ENCODE results near the gene PRKAG2.

PRKAG2 gene

GRCh38 chr7:151568956-151569940 lies 307.7 kb downstream of the PRKAG2 start:
- no peak overlapping the region for H3K4me3 ChIP-seq (ENCODE audit: low read depth, low read length)
- no peak for TF ChIP-seq CTCF (IDR thresholded peaks at IDR 0.05; ENCODE audit: low read depth, low read length, missing control alignments)
- no peak for DNase-seq (ENCODE audit: low read depth)
- in situ Hi-C loops (cut with HindIII; ENCODE audit: low sequenced_read_pairs), result no loop called here

GRCh38 chr7:151566897-151567320 lies 310.0 kb downstream of the PRKAG2 start:
- no peak for DNase-seq (ENCODE audit: low read depth)
- no peak overlapping the region for H3K4me3 ChIP-seq (ENCODE audit: low read depth, low read length)
- no peak for TF ChIP-seq CTCF (IDR thresholded peaks at IDR 0.05; ENCODE audit: low read depth, low read length, missing control alignments)
- in situ Hi-C loops (cut with HindIII; ENCODE audit: low sequenced_read_pairs), result no loop called here

GRCh38 chr7:151565541-151565940 lies 311.4 kb downstream of the PRKAG2 start:
- no peak for TF ChIP-seq CTCF (IDR thresholded peaks at IDR 0.05; ENCODE audit: low read depth, low read length, missing control alignments)
- in situ Hi-C loops (cut with HindIII; ENCODE audit: low sequenced_read_pairs), result no loop called here
- DNase-seq (ENCODE audit: low read depth), result no peak
- no peak overlapping the region for H3K4me3 ChIP-seq (ENCODE audit: low read depth, low read length)

- no peak for DNase-seq (ENCODE audit: low read depth)
- no peak overlapping the region for H3K4me3 ChIP-seq (ENCODE audit: low read depth, low read length)
- no peak for TF ChIP-seq CTCF (IDR thresholded peaks at IDR 0.05; ENCODE audit: low read depth, low read length, missing control alignments)
- in situ Hi-C loops (cut with HindIII; ENCODE audit: low sequenced_read_pairs), result no loop called here
Measured at GRCh38 chr7:151560243-151560642, 316.7 kb downstream of the PRKAG2 start.

- DNase-seq (ENCODE audit: low read depth), result no peak
- H3K4me3 ChIP-seq (ENCODE audit: low read depth, low read length), result no peak overlapping the region
- no peak for TF ChIP-seq CTCF (IDR thresholded peaks at IDR 0.05; ENCODE audit: low read depth, low read length, missing control alignments)
- in situ Hi-C loops (cut with HindIII; ENCODE audit: low sequenced_read_pairs), result no loop called here
Measured at GRCh38 chr7:151559557-151560183, 317.2 kb downstream of the PRKAG2 start.

GRCh38 chr7:151558575-151558974 lies 318.3 kb downstream of the PRKAG2 start:
- in situ Hi-C loops (cut with HindIII; ENCODE audit: low sequenced_read_pairs), result no loop called here
- DNase-seq (ENCODE audit: low read depth), result no peak
- TF ChIP-seq CTCF (IDR thresholded peaks at IDR 0.05; ENCODE audit: low read depth, low read length, missing control alignments), result no peak
- no peak overlapping the region for H3K4me3 ChIP-seq (ENCODE audit: low read depth, low read length)
